HG03280 (cell line): ENCODE data around the gene SPATA31D1.
"Not testable (repeated sequence)": the region's sequence is repeated elsewhere in the genome, so short reads cannot be mapped to it uniquely, and the experiment has no call there.

Source experiments
- ATAC-seq: cut with Tn5 transposase; IDR thresholded peaks from one replicate; pipeline ENCODE4 v1.9.1; 2021; ENCODE audit warnings: mild to moderate bottlenecking, moderate library complexity; ENCODE audit not compliant: unreplicated experiment

The SPATA31D1 gene

DNA sequence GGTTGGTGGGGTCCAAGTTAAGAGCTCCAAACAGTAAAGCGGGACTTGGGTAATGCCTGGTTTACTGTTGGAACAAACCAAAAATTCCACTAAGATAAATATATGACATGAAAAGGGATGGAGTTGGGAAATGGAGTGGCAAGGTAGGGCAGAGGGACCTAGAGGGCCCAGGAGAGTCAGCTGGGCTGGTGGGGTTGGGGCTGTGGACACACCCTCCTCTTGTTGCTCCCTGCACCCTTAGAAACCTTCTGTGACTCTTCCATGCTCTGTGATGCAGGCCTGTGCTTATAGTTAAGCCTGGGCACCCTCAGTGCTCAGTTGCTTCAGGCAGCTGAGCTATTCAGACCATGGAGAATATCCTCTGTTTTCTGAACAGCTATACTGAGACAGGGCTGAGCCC lies at the start of gene SPATA31D1:
Gene SPATA31D1, plus strand, starts transcription at position 301 of the 400 bp plus-strand sequence. Its CDS starts 47 bp downstream, at position 348.
- ATAC-seq, result not testable (repeated sequence)

DNA sequence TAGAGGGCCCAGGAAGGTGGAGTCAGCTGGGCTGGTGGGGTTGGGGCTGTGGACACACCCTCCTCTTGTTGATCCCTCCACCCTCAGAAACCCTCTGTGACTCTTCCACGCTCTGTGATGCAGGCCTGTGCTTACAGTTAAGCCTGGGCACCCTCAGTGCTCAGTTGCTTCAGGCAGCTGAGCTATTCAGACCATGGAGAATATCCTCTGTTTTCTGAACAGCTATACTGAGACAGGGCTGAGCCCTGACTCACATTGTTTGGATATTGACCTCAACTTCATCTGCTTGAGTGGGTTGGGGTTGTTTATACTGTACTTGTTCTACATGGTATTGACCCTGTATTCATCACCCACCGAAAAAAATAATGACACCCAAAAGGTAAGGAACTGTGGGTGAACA lies 45.2 kb upstream of the SPATA31D1 start, which contains the start of gene SPATA31D3:
Gene SPATA31D3, plus strand, starts transcription at position 108 of the 400 bp plus-strand sequence. Its CDS starts 86 bp downstream, at position 194.
- not testable (repeated sequence) for ATAC-seq

DNA sequence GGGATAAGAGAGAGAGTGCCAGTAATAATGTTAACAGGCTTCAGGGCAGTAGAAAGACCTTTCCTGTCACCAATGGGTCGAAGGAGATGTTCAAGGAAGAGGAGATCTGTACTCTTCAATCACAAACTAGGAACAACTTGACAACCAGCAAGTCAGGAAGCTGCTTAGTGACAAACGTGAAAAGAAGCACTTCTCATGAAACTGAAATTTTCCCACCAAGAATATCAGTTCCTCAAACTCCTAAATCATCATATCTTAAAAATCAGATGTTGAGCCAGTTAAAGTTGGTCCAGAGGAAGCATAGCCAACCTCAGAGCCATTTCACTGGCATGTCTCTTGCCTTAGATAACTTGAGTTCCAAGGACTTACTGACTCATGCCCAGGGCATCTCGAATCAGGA lies 39.9 kb upstream of the SPATA31D1 start:
- ATAC-seq, result not testable (repeated sequence)

DNA sequence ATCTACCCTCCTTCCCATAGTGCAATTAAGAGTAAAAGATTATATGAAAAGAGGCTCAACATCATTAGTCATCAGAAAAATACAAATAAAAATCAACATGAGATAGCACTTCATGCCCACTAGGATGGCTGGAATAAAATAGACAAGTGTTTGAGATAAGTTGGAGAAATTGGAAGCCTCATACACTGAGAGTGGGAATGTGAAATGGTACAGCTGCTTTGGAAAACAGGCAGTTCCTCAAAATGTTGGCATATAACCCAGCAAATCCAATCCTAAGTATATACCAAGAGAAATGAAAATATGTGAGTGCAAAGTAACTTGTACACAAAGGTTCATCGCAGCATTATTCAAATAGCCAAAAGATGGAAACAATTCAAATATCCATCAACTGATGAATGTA lies 35.5 kb upstream of the SPATA31D1 start:
- no peak for ATAC-seq

DNA sequence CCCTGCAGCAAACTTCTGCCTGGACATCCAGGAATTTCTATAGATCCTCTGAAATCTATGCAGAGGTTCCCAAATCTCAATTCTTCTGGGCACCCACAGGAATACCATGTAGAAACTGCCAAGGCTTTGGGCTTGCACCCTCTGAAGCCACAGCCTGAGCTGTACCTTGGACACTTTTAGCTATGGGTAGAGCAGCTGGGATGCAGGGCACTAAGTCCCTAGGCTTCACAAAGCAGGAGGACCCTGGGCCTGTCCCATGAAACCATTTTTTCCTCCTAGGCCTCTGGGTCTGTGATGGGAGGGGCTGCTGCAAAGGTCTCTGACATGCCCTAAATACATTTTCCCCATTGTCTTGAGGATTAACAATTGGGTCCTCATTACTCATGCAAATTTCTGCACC lies 32.9 kb upstream of the SPATA31D1 start:
- ATAC-seq, result no peak

DNA sequence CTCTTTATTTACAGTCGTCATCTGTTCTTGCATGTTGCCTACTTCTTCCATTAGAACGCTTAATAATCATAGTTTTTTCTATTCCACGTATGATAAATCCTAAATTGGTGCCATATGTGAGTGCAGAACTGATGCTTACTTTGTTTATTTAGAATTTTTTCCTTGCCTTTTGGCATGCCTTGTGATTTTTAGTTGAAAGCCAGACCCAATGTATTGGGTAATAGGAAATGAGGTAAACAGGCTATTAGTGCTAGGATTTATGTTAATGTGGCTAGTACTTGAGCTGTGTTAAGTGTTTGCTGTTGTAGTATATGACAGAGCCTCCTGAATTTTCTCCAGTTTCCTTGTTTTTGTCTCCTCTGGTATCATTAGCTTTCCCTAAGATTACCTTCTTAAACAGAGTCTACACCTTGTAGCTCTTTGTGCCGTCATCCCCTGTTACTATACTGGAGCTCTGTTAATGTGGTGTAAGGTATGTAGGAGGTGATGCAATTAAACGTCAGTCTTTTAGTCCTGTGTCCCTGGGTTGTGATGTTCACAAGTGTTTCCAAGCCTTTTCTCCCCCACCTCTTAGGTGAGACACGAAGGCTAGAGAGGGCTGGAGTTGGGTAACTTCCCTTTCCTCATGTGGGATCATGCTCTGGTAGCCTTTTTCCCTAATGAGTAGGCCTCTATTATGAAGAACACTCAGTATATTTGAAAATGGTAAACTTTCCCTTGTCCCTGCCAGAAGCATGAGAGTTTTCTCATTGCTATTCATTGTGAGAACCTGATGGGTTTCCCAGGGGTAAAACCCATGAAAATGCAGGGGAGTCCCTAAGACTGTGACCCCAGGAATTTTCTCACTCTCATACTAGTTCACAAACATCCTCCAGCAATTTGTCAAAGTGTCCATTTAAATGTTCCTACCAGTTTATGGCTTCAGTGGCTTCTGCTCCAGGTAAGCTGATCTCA lies 24.1 kb upstream of the SPATA31D1 start:
- ATAC-seq, result no peak

DNA sequence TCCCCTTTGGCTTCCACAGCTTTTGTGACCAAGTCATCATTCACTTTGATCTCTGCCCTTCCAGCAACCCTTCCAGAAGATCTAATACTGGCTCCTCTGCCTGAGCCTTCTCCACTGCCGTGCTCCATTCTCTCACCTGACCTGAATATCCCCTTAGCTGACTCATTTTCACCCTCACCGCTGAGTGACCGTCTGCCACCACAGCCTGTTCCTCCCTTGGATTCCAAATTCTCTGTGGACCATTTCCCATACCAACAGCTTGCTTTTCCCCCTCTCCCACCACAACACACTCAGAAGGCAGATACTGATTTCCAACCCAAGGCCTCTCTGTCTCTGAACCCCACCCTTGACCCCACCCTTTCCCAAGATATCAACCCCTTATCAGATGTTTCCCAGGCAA lies 20.5 kb upstream of the SPATA31D1 start:
- no peak for ATAC-seq

DNA sequence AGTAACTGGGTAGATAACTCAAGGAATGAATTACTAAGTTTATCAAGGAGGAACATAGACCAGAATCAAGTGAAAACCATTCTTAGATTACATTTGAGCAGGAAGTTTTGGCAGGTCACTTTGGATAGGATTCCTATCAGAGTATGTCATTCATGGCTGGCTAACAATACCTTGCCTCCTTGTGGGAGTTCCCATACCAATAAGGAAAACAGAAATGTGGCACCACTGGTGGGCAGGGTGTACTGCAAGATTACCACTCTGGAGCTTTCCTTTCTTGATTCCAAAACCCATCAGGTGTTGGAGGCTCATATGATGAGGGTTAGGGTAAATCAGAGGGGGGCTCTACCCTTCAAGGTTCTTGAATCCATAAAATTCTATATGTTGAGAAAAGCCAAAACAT lies 18.6 kb upstream of the SPATA31D1 start:
- ATAC-seq, result no peak

DNA sequence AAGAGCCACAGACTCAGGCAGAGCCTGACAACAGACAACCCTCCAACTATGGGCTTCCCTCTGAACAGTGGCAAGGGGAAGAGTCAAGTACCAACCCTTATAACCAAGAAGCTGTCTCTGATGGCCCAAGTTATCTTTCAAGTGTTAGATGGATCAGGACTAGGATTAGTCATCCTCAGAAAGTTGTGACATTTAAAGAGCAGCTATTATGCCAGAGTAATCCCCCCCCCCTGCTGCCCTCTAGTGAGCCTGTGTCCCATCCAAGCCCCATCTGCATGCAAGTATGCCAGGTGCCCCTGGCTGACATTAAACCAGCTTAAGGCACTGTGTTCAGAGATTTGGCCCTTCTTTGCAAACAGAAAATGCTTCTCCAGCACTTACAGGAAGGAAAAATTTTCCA lies 16.8 kb upstream of the SPATA31D1 start:
- ATAC-seq, result no peak

DNA sequence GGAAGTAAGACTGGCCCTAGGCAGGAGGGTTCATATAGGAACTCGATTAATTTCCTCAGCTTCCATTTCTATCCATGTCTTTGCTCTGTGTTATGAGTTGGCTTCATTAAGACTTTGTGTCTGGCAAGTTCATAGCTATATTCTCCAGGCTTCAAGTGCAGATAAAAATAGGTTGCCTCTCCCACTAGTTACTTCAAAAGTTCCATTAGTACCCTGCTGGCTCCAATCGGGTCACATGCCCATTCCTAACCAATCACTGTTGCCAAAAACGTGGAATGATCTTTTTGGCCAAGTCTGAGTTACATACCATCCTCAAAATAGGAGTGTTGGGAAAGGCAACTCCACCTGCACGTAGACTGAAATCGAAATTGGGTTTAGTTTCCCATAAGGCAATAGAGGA lies 13.8 kb upstream of the SPATA31D1 start:
- no peak for ATAC-seq

DNA sequence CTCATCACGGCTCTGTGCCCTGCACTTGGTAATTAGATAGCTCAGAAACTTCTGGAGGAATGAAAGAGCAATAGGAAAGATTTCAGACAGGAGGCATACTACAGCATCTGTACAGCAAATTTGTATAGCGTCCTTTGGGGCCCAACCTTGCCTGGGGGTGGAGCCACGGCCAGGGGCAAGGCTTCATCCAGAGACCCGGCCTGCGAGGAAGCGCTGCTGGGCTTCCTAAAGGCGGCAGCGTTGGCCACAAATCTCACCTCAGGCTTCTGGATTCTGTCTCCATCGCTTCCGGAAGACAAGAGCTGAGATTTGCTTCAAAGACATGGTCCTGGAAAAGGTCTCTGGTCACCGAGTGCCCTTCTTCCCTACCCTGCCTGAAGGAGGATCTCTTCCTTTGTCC lies 12.2 kb upstream of the SPATA31D1 start:
- no peak for ATAC-seq

DNA sequence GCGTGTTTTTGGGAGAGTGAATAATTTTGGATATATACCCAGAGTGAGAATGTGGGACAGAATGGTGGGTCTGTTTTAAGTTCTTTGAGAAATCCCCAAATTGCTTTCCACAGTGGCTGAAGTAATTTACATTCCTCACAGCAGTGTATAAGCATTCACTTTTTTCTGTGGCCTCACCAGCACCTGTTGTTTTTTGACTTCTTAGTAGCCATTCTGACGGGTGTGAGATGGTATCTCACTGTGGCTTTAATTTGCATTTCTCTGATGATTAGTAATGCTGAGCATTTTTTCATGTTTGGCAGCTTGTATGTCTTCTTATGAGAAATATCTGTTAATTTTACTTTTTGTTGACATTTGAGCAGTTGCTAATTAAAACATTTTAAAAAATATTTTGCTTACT lies 9.4 kb upstream of the SPATA31D1 start:
- peak; percentile 92 for ATAC-seq

DNA sequence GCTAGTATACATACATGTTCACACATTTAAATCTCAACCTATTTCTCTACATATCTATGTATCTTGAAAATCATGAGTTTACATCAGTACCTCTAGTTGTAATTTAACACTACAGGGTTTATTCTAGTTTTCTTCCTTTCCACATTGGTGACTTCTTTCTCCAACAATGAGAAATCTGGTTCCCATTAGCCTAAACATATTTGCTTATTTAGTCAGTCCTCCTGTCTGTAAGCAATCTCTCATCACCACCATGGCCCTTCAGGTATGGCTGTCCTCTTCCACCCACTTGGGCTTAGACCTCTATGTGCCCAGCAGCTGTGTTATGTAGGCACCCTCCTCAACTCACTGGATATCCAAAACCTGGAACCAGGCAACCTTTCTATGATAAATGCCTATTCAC lies 8.0 kb upstream of the SPATA31D1 start:
- ATAC-seq, result no peak

DNA sequence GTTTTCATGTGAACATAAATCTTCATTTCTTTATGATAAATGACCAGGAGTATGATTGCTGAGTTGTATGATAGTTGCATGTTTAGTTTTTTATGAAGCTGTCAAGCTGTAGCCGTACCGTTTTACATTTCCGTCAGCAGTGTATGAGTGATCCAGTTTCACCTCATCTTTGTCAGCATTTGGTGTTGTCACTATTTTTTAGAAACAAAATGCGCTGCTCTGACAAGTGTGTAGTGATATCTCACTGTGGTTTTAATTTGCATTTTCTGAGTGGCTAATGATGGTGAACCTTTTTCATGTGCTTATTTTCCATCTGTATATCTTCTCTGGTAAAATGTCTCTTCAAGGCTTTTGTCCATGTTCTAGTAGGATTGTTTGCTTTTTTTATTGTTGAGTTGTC lies 6.7 kb upstream of the SPATA31D1 start:
- no peak for ATAC-seq

DNA sequence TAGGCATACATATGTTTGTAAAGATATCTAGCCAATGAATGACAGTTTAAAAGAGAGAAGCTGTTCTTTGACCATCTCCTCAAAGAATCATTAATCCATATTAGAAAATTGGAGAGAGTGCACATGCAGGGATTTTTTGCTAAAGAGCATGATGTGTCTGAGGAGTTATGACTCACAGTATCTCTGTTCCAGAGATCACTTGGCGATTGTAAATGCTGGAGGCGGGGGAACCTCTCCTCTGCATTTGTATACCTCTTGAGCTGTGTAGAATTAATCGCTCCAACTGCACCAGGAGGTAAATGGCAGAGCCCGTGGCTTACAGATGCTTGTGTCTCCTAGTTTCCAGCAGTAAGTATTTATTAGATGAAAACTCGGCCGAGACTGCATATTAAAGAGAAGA lies 3.6 kb upstream of the SPATA31D1 start:
- no peak for ATAC-seq

DNA sequence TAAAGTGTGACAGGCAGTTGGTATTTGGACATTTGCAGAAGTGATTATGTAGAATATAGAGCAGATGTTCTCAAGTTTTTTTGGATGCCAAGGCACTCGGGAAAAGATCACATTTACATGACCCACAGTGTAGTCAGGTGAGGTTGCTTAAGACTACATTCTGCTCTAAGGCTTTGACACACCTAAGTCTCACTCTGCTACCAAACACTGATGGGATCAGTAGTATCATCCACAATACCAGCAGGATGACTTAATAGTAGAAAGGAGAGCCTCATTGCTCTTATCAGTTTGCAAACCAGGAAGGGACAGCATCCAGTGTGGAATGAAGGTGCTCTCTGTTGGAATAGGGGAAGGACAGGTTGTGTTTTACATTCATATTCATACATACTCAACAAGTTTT lies 2.5 kb upstream of the SPATA31D1 start:
- ATAC-seq, result no peak

DNA sequence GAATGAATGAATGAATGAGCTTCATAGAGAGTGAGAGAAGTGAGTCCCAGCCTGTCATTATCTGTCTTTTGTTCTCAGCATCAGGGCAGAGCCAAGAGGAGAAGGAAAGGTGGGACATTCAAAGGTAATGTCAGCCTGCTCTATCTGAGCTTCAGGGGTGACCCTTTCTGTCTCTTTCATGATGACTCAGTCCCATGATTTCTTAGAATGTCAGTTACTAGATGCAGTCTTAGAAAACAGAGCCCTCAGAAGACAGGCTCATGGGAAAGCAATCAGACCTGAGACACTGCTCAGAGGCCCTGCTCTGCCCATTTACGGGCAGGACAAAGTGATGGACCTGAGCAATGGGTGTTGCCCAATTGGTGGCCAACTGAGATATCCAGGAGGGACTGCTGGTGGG lies 1.1 kb downstream of the SPATA31D1 start:
- no peak for ATAC-seq

DNA sequence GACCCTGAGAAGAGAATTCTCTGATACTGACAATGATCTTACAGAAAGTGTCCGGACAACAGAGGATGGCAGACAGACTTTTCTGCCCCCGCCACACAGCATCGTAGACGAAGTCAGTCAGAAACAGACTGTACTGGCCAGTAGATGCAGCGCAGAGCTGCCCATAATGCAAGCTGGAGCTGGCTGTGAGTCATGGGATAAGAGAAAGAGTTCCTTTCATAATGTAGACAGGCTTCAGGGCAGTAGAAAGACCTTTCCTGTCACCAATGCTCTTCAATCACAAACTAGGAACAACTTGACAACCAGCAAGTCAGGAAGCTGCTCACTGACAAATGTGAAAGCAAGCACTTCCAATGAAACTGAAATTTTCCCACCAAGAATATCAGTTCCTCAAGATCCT lies 5.1 kb downstream of the SPATA31D1 start:
- no peak for ATAC-seq

DNA sequence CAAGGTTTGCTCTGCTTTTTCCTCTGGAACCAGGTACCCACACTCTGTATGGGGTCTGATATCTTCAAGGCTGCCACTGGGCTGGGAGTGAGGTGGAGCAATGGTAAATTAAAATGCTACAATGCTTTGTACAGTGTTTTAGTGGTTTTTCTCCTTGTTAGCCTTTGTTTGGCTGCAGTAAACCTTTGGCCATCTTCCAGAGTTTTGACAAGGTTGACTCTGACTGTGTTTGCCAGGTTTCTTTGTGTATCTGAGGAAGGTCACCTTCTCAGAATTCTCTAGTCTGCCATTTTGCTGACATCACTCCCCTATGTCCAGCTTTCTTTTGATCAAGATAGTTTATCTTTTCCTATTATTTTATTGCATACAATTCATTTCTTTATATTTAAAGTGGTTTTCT lies 11.2 kb downstream of the SPATA31D1 start:
- no peak for ATAC-seq

DNA sequence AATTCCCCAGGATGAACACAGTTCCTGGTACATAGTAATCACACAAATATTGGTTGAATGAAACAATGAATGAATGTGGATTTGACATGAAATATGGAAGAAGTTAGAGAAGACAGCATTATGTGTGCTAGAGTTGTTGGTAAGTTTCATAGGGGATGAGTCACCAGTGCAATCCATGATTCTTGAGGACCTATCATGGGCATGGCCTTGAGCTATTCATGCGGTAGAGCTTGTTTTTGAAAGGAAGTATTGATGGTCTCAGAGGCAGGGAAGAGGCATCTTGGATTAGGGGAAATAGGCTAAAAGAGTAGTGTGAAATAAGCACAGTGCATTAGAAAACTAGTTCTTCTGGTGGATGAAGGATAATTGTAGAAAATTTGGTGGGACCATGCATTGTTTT lies 22.1 kb downstream of the SPATA31D1 start:
- no peak for ATAC-seq

DNA sequence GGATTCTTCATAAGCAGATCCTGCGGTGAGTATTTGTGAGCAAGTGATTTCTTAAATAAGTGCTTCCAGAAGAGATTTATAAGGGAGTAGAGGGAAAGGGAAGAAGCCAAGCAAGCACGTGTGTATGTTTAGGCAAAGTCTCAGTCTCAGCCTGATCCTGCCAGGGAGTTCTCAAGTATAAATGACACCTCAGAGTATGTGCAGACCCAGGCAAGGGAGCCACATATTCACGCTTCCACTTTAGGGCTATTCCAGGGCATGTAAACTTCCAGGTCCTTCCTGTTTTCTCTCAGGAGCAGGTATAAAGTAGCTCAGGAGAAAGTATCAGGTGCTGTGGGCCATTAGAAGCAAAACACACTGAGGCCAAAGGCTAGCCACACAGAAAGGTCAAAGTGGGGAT lies 22.6 kb downstream of the SPATA31D1 start:
- no peak for ATAC-seq

DNA sequence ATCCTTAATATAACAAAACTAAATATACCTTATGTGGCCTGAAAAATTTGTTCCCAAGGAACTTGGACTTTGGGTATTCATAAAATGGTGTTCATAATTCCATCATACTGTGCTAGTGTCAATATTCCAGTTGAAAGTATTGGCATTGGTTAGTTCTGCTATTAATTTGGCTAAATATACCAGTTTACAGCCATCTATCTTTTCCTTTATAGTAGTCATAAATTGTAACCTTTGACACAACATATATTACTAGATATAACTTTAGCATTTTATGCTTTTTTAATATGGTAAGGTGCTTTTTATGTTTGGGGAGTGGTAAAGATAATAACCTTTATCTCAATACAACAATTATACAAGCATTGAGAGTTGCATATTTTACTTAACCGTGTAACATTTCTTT lies 23.7 kb downstream of the SPATA31D1 start:
- no peak for ATAC-seq

DNA sequence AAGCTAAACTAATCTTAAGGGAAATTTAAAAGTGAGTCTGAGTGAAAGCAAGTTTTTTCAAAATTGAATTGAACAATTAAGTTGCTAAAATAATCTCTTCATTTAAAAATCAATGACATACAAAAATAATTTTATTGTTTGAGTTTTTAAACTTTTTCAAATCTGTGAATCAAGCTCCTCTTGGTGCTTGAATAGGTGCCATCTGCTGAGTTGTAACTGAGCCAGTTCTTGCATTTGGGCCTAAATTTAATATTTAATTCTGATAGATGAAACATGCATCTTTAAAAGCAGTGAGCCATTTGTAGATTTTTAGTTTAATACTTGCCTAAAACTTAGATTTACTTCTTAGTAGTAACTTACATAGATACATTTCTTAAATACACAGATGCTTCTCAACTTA lies 31.8 kb downstream of the SPATA31D1 start:
- no peak for ATAC-seq
